Esophagus mucosa (tissue), 1 donor: Measurements from ENCODE around the gene OR2L8. TPM values are rescaled to one million over a fixed set of nuclear protein-coding genes. Genes with fewer than 3 reads are reported as not detected.

ENCODE experiments used
- ATAC-seq: fragments of 200-7000 bp; cut with Tn5 transposase; one replicate; pipeline ENCODE4 v1.9.1; 2020
- total RNA-seq: library from RNA; stranded (reverse); gene quantifications from one replicate; pipeline ENCODE4 v1.2.4, GENCODE V29; 2023
- donor health status: DM: yes; HTN: yes; CAD: no.

The OR2L8 gene
- total RNA-seq: not detected

GRCh38 chr1:247948558-247948957 lies at the start of gene OR2L8:
TSS of gene OR2L8 (plus strand) at chr1:247948858. CDS start at chr1:247948858, 0 bp downstream.
- no peak for ATAC-seq

DNA sequence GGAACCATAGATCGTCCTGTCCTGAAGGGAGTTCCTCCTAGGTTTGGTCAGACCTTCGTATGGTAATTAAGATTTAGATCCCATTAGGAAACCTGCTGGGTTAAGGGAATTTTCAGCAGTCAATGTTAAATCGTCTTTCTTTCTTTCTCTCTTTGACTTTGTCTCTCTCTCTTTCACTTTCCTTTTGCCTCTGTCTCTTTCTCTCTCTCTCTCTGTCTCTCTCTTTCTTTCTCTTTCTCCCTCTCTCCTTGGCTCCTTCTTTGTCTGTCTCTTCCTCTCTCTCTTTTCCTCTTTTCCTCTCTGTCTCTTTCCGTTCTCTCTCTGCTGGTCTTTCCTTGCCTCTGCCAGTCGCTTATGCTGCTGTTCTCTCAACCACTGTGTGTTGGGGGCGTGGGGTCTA lies 44.5 kb upstream of the OR2L8 start:
- ATAC-seq: no peak

DNA sequence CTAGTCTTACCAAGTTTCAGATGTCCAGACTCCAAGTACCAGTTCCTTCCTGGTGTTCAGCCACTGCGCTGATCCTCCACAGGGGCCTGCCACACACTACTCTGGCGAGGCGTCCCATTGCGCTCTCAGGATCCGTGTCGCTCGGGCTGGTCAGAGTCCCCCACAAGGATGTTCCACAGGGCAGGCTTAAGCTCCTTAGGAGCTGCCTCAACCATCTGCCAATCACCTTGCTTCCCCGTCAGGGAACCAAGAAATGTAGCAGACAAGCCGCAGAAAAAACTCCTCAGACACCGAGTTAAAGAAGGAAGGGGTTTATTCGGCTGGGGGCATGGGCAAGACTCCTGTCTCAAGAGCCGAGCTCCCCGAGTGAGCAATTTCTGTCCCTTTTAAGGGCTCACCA lies 43.5 kb upstream of the OR2L8 start:
- ATAC-seq: no peak

DNA sequence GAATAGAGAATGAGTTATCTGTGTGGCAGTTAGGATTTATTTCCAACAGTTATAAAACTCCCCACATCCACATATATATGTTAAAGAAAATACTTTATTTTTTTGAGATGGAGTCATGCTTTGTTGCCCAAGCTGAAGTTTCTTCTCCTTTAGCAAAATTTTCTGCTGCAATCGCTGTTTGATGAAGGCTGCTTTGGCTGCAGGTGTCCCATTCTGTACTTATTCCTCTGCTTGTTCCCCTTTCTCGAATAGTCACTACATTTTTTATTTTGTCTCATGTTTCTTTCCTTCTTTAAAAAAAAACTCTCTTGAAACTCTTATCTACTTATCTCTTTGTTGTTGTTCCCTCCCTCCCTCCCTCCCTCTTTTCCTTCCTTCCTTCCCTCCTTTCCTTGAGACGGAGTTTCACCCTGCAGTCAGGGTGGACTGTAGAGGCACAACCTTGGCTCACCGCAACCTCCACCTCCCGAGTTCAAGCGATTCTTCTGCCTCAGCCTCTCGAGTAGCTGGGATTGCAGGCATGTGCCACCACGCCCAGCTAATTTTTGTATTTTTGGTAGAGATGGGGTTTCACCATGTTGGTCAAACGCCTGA lies 42.7 kb upstream of the OR2L8 start:
- no peak for ATAC-seq

GRCh38 chr1:247906504-247907047 lies 42.1 kb upstream of the OR2L8 start:
- ATAC-seq: peak; percentile 69

DNA sequence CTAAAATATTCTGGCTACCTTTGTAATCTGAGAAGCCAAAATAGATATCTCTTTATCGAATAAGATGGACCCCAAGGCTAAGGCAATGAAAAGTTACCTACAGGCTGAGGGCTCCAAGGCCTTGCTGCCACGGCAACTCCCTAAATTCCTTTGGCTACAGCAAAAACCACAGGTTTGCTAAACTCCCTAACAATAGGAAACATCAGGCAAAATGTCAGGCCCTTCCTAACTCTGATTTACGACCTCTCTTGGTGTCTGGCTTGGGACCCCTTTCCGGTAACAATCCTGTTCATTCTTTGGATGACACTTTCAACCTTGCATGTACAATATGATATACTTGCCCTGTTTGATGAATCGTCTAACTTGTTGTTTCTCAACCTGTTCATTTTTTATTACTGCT lies 39.9 kb upstream of the OR2L8 start:
- ATAC-seq: no peak

DNA sequence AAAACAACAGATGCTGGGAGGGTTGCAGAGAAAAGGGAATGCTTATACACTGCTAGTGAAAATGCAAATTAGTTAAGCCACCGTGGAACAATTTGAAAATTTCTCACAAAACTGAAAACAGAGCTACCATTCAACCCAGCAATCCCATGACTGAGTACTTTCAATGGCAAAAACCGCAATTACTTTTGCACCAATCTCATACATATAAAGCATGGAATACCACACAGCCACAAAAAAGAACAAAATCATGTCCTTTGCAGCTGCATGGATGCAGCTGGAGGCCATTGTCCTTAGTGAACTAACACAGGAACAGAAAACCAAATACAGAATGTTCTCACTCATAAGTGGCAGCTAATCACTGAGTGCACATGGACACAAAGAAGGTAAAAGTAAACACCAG lies 34.9 kb upstream of the OR2L8 start:
- no peak for ATAC-seq

DNA sequence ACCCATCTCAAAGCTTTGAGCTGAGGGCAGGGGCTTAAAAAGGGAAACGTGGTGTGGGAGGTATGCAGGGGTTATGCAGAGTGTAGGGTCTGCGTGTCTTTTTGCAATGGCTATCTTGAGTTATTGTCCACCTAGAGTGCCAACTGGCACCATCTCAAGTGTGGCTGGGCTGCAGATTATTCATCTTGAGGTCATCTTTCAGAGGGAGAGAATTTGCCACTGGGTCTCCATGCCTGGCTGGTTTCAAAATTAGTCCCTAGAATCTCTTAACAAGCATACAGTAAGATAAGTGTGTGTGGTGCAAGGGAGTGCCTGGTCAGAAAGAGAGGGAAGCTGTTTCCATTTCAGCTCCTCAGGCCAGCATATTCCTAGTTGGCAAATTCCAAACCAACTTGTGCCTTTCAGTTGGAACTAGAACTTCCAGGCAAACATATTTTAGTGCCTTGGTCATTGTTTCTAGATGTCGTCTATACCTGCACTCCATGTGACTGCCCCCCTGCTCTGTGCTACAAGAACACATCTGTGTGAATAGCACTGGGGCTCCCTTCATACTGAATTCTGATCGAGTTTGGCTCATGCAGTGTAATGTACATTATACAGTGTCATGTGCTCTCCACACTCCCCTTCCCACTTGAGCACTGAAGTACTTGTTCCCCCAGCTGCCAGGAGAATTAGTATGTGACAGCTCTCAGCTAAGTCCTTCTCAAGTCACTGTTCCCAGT lies 33.6 kb upstream of the OR2L8 start:
- ATAC-seq: no peak

- no peak for ATAC-seq
Measured at GRCh38 chr1:247919952-247920351, 28.7 kb upstream of the OR2L8 start, which contains the start of gene OR2T8. TSS of gene OR2T8 (plus strand) at chr1:247920252. CDS start at chr1:247921018, 766 bp downstream.

DNA sequence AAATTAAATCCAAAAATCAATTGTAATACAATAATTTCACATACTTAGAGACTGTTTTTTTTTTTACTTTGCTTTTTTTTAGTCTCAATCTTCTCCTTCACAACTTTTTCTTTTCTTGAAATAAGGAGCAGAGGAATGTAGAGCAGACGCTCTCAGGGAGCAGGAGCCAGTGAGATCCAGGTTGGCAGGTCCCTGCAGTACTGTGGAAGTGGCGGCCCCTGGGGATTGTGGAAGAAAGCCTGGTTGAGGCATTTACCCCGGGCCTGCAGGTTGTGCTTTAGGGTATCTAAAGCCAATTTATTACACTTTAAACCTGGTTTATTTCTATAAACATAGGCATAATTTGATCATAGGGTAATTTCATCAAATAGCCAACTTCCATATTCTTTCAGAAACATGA lies 24.7 kb upstream of the OR2L8 start:
- no peak for ATAC-seq

DNA sequence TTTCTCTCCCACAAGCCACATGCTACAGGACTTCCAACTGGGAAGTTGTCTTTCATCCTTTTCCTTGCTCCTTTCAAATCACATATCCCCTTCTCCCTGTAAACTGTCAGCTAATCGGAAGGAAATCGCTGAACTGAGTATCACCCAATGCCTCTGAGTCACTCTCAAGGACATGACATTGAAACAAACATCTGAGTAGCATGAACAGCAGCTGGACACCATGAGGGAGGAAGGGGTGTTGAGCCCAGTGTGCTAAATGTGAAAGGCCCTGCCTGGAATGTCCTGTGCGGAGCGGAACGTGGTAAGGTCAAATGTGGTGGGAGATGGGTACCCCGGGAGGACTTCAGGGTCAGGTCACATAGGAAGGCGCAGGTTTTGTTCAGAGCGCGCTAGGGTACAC lies 23.8 kb upstream of the OR2L8 start, which contains the start of gene OR2AJ1:
OR2AJ1 (plus strand) TSS at position 22 of the 400 bp plus-strand sequence. CDS start 8,880 bp downstream, outside the sequence.
- ATAC-seq: no peak

DNA sequence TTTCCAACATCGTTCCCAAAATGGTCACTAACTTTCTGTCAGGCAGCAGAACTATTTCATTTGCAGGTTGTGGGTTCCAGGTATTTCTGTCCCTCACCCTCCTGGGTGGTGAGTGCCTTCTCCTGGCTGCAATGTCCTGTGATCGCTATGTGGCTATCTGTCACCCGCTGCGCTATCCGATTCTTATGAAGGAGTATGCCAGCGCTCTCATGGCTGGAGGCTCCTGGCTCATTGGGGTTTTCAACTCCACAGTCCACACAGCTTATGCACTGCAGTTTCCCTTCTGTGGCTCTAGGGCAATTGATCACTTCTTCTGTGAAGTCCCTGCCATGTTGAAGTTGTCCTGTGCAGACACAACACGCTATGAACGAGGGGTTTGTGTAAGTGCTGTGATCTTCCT lies 14.7 kb upstream of the OR2L8 start:
- ATAC-seq: no peak

GRCh38 chr1:247935781-247936180 lies 12.9 kb upstream of the OR2L8 start:
- no peak for ATAC-seq

DNA sequence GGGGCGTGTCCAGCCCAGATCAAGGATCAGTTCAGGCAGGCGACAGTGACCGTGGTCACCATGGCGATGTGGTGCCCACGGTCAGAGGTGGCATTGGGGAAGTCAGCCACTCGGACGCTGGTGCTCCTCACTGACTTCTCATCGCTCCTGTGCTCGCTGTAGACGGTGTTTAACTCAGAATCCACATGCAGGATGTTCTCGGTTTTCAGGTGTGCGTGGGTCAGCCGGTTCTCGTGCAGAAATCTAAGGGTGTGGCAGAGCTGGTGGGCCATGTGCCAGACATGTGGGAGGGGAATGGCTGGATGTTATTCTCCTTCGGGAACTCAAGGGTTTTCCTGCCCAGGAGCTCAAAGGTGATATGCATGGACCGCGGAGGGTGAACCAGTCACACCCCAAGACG lies 12.2 kb upstream of the OR2L8 start:
- ATAC-seq: no peak

DNA sequence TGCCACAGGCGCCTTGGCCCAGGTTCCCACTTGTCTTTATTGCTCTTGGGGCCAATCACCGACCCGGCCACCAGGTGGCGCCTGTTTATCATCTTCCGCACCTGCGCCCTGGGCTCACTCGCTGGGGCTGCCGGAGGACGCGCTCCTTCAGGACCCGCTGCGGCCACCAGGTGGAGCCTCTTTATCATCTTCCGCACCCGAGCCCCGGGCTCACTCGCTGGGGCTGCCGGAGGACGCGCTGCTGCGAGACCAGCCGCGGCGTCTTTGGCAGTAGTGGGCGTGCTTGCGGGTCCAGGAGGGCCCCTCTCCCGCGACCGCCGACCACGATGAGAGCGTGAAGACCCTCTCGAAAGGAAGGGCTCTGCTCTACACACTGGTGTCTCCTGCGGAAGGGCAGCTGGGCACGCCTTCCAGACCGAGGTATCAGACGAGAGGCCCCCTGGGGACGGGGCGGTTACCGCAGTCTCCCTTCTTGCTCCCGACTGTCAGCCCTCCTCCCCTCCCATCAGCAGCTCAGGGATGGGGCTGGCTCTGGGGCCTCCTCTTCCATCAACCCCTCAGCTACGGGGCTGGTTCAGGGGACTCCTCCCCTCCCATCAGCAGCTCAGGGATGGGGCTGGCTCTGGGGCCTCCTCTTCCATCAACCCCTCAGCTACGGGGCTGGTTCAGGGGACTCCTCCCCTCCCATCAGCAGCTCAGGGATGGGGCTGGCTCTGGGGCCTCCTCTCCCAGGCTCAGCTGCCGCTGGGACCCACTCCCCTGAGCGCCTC lies 11.5 kb upstream of the OR2L8 start:
- peak; percentile 84 for ATAC-seq

GRCh38 chr1:247942624-247943023 lies 6.0 kb upstream of the OR2L8 start:
- no peak for ATAC-seq

DNA sequence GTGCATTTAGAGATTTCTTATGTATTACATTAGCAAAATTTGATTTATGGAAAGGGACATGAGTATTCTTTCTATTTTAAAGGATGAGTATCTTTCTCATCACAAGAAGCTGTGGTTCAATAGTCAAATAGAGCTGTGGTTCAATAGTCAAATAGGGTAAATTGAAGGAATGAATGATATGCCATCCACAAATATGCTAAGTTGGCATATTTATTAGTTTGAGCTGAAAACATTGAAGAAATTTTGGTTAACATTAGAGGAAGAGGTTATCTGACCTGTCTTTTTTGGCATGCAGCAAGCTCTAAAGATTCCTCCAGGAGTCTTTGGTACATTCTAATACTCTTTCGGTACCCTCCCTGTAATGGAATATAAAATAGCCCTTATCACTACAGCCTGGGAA lies 4.8 kb downstream of the OR2L8 start:
- ATAC-seq: no peak

- ATAC-seq: no peak
Measured at GRCh38 chr1:247961791-247962190, 13.1 kb downstream of the OR2L8 start.

- ATAC-seq: no peak
Measured at GRCh38 chr1:247962911-247963588, 14.4 kb downstream of the OR2L8 start.

DNA sequence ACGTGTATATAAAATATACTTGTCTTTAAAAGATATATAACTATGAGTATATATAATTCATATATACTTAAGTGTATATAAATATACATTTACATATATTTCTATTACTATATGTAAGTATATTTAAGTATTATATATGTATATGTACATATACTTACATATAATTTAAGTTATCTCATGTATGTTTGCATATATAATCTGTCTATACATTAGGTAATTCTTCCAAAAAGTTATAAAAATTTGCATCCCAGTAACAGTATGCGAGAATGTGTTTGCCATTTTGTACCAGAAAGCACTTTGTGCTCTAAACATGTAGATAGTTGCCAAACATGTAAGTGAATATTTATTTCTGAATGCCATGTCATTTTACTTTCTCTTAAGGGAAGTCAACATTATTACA lies 16.3 kb downstream of the OR2L8 start, which contains the start of gene OR2AK2:
OR2AK2 (plus strand) TSS at position 301 of the 400 bp plus-strand sequence. CDS start 144 bp downstream, outside the sequence.
- ATAC-seq: no peak

DNA sequence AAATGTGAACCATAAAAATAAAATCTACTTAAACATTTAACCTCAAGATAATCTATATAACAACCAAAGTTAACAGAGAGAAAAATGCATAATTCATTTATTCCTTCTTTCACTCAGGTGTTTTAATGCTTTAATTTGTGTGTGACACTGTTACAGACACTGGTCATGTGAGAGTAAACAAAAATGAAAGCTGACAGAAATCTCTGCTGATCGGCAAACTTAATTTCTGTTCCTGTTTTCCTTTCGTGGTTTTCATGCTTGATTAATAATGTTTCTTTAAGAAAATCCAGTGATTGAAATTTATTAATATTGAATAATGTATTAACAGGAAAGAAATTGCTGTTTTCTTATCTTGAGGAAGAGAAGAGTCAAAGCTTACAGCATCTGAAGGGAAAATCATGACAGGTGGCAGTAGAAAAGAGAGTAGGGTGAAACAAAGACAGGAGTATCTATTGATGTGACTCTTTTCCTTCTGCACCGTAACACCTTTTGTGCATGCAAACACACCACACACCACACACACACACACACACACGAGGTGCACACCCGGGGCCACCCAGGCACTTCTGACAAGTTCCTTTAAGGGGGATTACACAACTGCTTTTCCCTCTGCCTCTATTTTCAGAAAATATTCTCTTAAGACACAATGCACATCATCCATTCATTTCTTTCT lies 18.0 kb downstream of the OR2L8 start:
- no peak for ATAC-seq

DNA sequence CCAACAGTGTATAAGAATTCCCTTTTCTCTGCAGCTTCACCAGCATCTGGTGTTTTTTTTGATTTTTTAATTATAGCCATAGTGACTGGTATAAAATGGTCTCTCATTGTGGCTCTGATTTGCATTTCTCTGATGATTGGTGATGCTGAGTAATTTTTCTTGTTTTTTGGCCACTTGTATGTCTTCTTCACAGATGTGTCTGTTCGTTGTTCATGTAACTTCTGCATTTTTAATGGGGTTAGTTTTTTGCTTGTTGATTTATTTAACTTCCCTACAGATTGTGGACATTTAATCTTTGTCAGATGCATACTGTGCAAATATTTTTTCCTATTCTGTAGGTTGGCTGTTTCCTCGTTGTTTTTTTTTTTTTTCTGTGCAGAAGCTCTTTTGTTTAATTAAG lies 44.3 kb downstream of the OR2L8 start:
- no peak for ATAC-seq
